Measurements from ENCODE around the gene VPREB3. TPM values are rescaled to one million over a fixed set of nuclear protein-coding genes. Genes with fewer than 3 reads are reported as not detected.

Gene VPREB3
- polyA plus RNA-seq, 2 of the 4 experiments (the other 2 are of a cell fraction): 0.41 to 0.52 TPM

- ATAC-seq (no peak), FAIRE-seq (no peak), DNase-seq (ENCODE audit: low read depth in 1 of 2, low spot score in 1 of 2) (no peak)
- peaks cover 4% of the 10 kb centered on the region; the same call in 2 of the 3 replicates for H3K4me1 ChIP-seq
- CTCF ChIA-PET: interaction anchor here (1.5 kb wide), 1 partner anchor 56 kb away, joined by 7 read pairs; no protein-coding TSS in a partner anchor
- POLR2A ChIA-PET: interaction anchor here (0.7 kb wide), 1 partner anchor 28 kb away, joined by 4 read pairs; no protein-coding TSS in a partner anchor
- H3K9me3 ChIP-seq: no peaks in the 10 kb centered on the region
- H3K27ac ChIP-seq: no peak overlapping the region
- TF ChIP-seq POLR2A (IDR thresholded peaks at IDR 0.05; ENCODE audit: low read length) (no peak), BCL3 (IDR thresholded peaks at IDR 0.05) (no peak), BHLHE40 (IDR thresholded peaks at IDR 0.05; ENCODE audit: low read depth, low read length) (no peak), HOXB5 (CRISPR knock-in tag; IDR thresholded peaks at IDR 0.05) (no peak), SMC3 (IDR thresholded peaks at IDR 0.05) (no peak), ZC3H11A (IDR thresholded peaks at IDR 0.05) (no peak), HDAC2 (IDR thresholded peaks at IDR 0.05) (no peak), NR3C1 (IDR thresholded peaks at IDR 0.05) (no peak), RCOR1 (IDR thresholded peaks at IDR 0.05; ENCODE audit: low read depth, low read length) (no peak), PHF8 (IDR thresholded peaks at IDR 0.05; ENCODE audit: borderline replicate concordance, low read depth) (no peak), JUNB (IDR thresholded peaks at IDR 0.05) (no peak), CEBPB (IDR thresholded peaks at IDR 0.05) (no peak), HOXA7 (CRISPR knock-in tag; IDR thresholded peaks at IDR 0.05) (no peak), FOXS1 (CRISPR knock-in tag; IDR thresholded peaks at IDR 0.05) (no peak), MAFK (IDR thresholded peaks at IDR 0.05; ENCODE audit: partially characterized antibody) (no peak), CHD4 (IDR thresholded peaks at IDR 0.05; ENCODE audit: borderline replicate concordance) (no peak), JUN (IDR thresholded peaks at IDR 0.05) (no peak), KDM1A (IDR thresholded peaks at IDR 0.05; ENCODE audit: low read depth) (no peak), MAZ (IDR thresholded peaks at IDR 0.05; ENCODE audit: borderline replicate concordance, low read depth, low read length) (no peak), FOSL2 (IDR thresholded peaks at IDR 0.05) (no peak), FOSL2 (CRISPR knock-in tag; IDR thresholded peaks at IDR 0.05) (no peak)
- no peak overlapping the region for H3K4me2 ChIP-seq
- no peak overlapping the region for H3K4me3 ChIP-seq
- WGBS (ENCODE audit: missing lambda C conversion rate): 92% methylated on average over 8 of the region's 8 CpGs
Measured at GRCh38 chr22:23793326-23793725, 39.1 kb upstream of the VPREB3 start.

- CTCF ChIA-PET: interaction anchor here (1.5 kb wide), 1 partner anchor 57 kb away, joined by 7 read pairs; no protein-coding TSS in a partner anchor
- no peak overlapping the region for H3K27ac ChIP-seq
- 90% methylated on average over 21 of the region's 25 CpGs for WGBS (ENCODE audit: missing lambda C conversion rate)
- TF ChIP-seq, protein P1, sequence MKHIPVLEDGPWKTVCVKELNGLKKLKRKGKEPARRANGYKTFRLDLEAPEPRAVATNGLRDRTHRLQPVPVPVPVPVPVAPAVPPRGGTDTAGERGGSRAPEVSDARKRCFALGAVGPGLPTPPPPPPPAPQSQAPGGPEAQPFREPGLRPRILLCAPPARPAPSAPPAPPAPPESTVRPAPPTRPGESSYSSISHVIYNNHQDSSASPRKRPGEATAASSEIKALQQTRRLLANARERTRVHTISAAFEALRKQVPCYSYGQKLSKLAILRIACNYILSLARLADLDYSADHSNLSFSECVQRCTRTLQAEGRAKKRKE (CRISPR knock-in tag; IDR thresholded peaks at IDR 0.05; ENCODE audit: low read depth): no peak
- TF ChIP-seq KDM5A (IDR thresholded peaks at IDR 0.05) (no peak), BCL3 (IDR thresholded peaks at IDR 0.05) (no peak), HOXB13 (CRISPR knock-in tag; IDR thresholded peaks at IDR 0.05; ENCODE audit: low read depth) (no peak), BHLHE40 (IDR thresholded peaks at IDR 0.05; ENCODE audit: low read depth, low read length) (no peak), MAFK (IDR thresholded peaks at IDR 0.05; ENCODE audit: partially characterized antibody) (no peak), SMC3 (IDR thresholded peaks at IDR 0.05) (no peak), FOSB (CRISPR knock-in tag; IDR thresholded peaks at IDR 0.05) (no peak)
- no peak for DNase-seq (ENCODE audit: low read depth in 1 of 2, low spot score in 1 of 2)
- no peak for FAIRE-seq
- peaks cover 9% of the 10 kb centered on the region; the same call in 2 of the 3 replicates for H3K4me1 ChIP-seq
- no peak overlapping the region for H3K4me3 ChIP-seq
- H3K9me3 ChIP-seq: no peaks in the 10 kb centered on the region
- no peak overlapping the region for H3K4me2 ChIP-seq
- ATAC-seq: no peak
- POLR2A ChIA-PET: no interaction called here
Measured at GRCh38 chr22:23791738-23792645, 37.8 kb upstream of the VPREB3 start.
